Fibroblast of upper back skin (primary cell): ENCODE measurements around the gene FECH.
"Not testable (repeated sequence)": the region's sequence is repeated elsewhere in the genome, so short reads cannot be mapped to it uniquely, and the experiment has no call there.

Experiments
- DNase-seq: peaks from one replicate; pipeline ENCODE4 v3.0.0-alpha.2; 2013

Gene FECH

DNA sequence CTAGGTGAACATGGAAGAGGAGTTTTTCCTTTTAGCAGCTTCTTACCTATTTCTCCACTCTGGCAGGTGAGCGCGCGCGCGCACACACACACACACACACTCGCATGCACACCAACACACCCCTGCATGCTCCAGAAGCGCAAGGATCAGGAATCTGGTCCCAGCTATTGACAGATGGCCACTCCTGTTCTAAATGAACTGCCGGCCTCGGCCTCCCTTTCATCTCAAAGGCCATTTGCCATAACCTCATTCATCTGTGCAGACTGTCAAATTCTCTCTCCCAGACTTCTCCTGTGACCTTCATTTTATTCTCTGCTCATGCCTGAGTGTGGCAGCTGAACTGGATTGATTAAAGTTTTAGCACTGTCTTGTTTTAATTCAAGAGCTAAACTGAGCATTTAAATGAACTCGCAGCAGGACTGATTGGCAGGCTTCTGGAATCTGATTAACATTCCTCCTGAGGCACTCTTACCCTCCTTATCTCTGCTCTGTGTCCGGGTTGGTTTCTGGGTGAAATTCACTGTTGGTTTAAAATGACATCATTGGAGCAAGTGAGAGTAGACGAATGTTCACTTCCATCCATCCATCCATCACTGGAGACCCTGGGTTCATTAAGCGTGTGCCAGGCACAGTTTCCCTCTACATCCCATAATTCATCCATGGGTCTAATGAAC, 58.8 kb downstream of the FECH start:
- DNase-seq = no peak

DNA sequence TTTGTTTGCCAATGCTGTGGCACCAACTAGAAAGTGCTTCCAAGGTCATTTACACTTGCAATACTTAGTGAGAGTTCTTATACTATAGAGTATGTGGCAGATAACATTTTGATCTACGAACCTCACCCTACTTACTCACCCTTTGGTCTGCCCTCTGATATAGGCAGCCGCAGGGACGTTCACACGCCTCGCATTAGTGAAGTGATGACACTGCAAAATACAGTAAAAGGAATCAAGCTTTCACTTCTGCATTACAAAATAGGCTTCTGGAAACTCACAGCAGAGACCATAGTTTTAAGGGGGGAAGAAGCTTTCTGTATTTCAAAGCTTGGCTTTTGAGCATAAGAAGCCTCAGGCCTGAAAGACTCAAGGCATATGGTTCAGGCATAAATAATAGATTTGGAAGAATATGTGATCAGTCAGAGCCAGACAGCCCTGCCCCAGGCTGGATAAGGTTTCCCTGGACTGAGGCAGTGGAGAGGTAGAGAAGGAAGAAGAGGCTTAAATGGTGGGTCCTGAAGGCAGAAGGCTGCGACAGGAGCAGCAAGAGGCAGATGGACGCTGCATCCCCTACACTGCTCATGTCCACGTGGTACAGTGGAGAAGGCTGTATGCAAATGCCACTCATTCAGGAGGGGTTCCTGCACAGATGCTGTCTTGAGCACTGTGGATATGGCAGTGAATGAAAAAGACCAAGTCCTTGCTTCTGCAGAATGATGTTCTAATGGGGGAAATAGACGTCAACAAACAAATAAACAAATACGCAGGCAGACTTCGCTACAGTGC, 63.1 kb downstream of the FECH start:
- DNase-seq = no peak

DNA sequence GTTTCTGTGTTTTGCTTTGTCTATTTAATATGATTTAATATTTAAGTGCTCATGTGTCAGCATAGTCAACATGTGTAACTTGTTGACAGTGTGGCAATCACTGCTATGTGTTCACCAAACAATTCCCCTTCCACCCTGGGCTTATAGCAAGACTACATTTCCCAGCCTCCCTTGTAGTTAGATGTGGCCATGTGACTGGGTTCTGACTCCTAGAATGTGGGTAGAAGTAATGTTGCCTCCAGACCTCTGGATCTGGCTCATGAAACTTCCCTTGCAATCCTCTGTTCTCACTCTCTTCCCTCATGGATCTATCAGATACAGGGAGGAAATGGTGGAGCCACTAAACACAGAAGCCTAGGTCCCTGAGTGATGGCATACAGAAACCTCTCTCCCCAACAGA, 64.2 kb downstream of the FECH start:
- DNase-seq = not testable (repeated sequence)

DNA sequence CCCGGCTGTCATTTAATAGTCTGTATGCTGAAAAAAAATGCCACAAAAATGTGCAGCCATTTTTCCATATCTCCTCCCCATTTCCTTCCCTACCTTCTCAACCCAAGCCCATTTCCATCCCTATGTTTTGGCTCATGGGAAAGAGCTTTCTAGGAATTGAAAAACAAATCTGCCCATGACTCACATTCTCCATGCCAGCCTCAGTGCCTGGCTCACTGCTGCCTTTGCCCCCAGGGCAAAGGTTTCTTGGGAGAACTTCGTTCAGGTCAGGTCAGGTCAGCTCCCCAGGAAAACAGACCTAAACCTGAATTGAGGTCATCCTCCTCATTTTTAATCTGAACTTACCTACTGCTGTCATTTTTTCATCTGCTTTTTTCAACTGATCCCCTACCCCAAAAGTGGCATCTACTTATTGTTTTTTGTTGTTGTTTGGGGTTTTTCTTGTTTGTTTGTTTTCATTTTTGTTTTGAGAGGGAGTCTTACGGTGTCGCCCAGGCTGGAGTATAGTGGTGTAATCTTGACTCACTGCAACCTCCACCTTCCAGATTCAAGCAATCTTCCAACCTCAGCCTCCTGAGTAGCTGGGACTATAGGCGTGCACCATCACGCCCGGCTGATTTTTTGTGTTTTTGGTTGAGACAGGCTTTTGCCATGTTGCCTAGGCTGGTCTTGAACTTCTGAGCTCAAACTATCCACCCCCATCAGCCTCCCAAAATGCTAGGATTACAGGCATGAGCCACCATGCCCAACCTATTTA, 66.7 kb downstream of the FECH start:
- no peak for DNase-seq

DNA sequence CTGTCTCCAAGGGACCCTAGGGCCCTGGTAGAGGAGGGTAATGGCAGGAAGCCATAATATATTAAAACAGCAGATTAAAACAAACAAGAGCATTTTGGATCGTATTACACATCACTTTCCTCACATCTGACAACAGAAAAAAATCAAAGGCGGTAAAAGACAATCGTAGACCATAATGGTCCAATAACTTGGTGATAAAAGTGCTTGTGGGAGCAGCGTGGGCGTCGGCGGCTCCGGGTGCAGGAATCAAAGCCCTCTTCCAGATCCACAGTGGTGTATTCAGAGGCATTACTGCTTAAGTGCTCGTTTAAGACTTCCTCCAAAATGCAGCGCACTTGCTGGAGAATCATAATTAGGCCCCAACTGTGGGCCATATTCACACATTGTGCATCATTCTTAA, 68.0 kb downstream of the FECH start:
- DNase-seq = no peak

DNA sequence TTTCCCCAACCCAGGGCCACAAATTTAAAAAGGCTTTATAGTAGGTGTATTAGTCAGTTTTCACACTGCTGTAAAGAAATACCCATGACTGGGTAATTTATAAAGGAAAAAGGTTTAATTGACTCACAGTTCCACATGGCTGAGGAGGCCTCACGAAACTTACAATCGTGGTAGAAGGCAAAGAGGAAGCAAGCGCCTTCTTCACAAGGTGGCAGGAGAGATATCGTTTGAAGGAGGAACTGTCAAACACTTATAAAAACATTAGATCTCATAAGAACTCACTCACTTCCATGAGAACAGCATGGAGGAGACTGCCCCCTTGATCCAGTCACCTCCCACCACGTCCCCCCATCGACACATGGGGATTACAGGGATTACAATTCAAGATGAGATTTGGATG, 70.4 kb downstream of the FECH start:
- no peak for DNase-seq

DNA sequence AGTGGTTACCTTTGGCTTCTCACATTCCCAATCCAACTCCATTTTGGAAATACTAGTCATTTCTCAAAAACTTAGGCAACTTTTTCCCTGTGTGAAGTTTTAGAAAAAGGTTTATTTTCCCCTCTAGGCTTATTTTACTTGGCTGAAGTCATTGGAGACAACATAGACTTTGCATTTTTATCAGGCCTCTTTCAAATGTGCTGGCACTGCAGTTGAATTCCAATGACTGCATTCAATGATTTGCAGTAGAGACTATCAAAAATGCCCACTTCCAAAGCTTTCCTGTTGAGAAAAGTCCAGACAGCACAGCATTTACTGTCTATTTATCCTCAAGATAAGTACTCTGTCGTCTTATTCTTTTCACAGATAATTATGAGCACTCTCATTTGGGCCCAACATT, 81.3 kb downstream of the FECH start:
- no peak for DNase-seq

DNA sequence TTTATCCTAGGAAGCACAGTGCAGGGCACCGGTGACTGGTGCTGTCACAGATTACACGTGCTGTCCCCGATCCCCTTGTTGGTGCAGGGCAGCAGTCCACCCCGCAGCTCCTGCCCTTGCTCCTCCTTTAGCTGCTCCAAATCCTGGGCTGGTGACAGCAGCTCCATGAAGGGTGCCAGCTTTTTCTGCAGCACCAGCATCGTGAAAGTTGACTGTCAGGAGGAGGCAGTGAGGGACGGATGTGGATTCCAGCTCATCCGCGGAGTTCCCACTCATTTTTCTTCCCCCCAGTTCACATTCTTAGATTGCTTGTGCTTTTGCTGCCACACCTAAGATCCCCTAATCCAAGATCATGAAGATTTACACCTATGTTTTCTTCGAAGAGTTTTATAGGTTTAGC, 83.9 kb downstream of the FECH start:
- no peak for DNase-seq

DNA sequence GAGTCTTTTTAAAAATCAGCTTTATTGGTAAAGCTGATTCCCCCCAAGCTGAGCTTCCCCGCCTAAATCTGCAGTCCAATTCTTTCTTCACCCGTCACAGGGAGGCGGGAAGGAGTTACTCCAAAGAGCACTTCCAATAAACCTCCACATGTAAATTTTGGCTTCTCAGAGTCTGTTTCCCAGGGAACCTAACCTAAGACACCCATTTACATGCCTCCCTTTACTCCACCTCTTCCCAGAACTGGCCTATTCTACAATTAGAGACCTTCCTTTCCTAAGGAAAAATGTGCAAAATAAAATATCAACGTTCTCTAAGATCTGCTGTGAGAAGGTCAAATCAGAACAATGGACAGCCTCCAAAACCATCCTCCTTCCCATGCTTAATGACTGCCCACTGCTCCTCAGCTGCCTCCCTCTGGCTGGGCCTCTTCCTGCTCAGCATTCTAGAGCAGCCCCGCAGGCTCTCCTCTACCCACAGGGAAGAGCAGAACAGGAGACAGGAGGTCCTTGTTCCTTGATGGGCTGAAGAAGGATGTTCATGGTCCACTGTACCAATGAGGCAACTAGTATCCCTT, 87.7 kb downstream of the FECH start:
- no peak for DNase-seq
